SKM-1 (cell line): ENCODE measurements around the gene TSR1.
A peak's percentile ranks its signal among the peaks of the same experiment; 100 is the strongest.
"Not testable (repeated sequence)": the region's sequence is repeated elsewhere in the genome, so short reads cannot be mapped to it uniquely, and the experiment has no call there.

Experiments used
- DNase-seq: peaks from one replicate; lab custom pipeline; 2025; ENCODE audit not compliant: unreplicated experiment; lab: John Stamatoyannopoulos, UW

TSR1 gene

GRCh38 chr17:2338315-2338657 lies 2.0 kb upstream of the TSR1 start:
- no peak for DNase-seq

GRCh38 chr17:2337544-2338314 lies 1.5 kb upstream of the TSR1 start:
- no peak for DNase-seq

GRCh38 chr17:2336852-2337543 lies 741 bp upstream of the TSR1 start, which contains the start of gene SGSM2:
TSS of gene SGSM2 (plus strand) at chr17:2337501. CDS start at chr17:2337689, 188 bp downstream.
- DNase-seq, result no peak

GRCh38 chr17:2335726-2336214 lies 487 bp downstream of the TSR1 start:
- DNase-seq, result no peak

GRCh38 chr17:2331303-2331702 lies 5.0 kb downstream of the TSR1 start:
- no peak for DNase-seq

- DNase-seq, result no peak
Observed at GRCh38 chr17:2323629-2324314, 12.5 kb downstream of the TSR1 start.

GRCh38 chr17:2321399-2321798 lies 14.9 kb downstream of the TSR1 start:
- no peak for DNase-seq

- no peak for DNase-seq
Observed at GRCh38 chr17:2319051-2319450, 17.2 kb downstream of the TSR1 start.

GRCh38 chr17:2317796-2318195 lies 18.5 kb downstream of the TSR1 start:
- no peak for DNase-seq

- not testable (repeated sequence) for DNase-seq
Observed at GRCh38 chr17:2316916-2317205, 19.4 kb downstream of the TSR1 start.

- no peak for DNase-seq
Observed at GRCh38 chr17:2312736-2313135, 23.5 kb downstream of the TSR1 start.

GRCh38 chr17:2309338-2310154 lies 26.7 kb downstream of the TSR1 start:
- no peak for DNase-seq

GRCh38 chr17:2304931-2305330 lies 31.3 kb downstream of the TSR1 start:
- no peak for DNase-seq

- peak; percentile 49 for DNase-seq
Observed at GRCh38 chr17:2303204-2304188, 32.8 kb downstream of the TSR1 start, which contains the start of the genes SMG6 and SRR. TSS of gene SMG6 (minus strand) at chr17:2303785. CDS start at chr17:2303720, 65 bp downstream. TSS of gene SRR (plus strand) at chr17:2303950. CDS start at chr17:2315561, 11,611 bp downstream.

- no peak for DNase-seq
Observed at GRCh38 chr17:2302778-2303203, 33.5 kb downstream of the TSR1 start.

GRCh38 chr17:2299756-2300155 lies 36.5 kb downstream of the TSR1 start:
- DNase-seq, result no peak

GRCh38 chr17:2299136-2299535 lies 37.1 kb downstream of the TSR1 start:
- DNase-seq, result no peak

GRCh38 chr17:2297023-2297422 lies 39.2 kb downstream of the TSR1 start:
- no peak for DNase-seq

- DNase-seq, result no peak
Observed at GRCh38 chr17:2295575-2295974, 40.7 kb downstream of the TSR1 start.

- DNase-seq, result no peak
Observed at GRCh38 chr17:2292100-2292499, 44.2 kb downstream of the TSR1 start.
